Mesenchymal stem cell (in vitro differentiated cells and primary cell): ENCODE measurements around the gene CCDC187.

Experiments
- DNase-seq: peaks from one replicate; pipeline ENCODE4 v3.0.0-alpha.2; 2013
- H2AFZ ChIP-seq: one replicate; pipeline ENCODE4 v1.6.1; 2013; ENCODE audit warnings: low read depth, mild to moderate bottlenecking, control low read depth, inconsistent platforms, low read length, moderate library complexity
- H2AK5ac ChIP-seq: 2 replicates; pipeline ENCODE4 v1.6.1; 2013; ENCODE audit warnings: low read length, moderate library complexity, mild to moderate bottlenecking, inconsistent platforms; ENCODE audit not compliant: severe bottlenecking
- H2BK120ac ChIP-seq: one replicate; pipeline ENCODE4 v1.6.1; 2013; ENCODE audit warnings: low read depth, mild to moderate bottlenecking, inconsistent platforms, low read length, moderate library complexity
- H2BK12ac ChIP-seq, 2 experiments: one replicate each; pipeline ENCODE4 v1.6.1; 2013; ENCODE audit warnings: inconsistent platforms in 2 of 2, low read length in 2 of 2, mild to moderate bottlenecking in 2 of 2, moderate library complexity in 2 of 2, control low read depth in 1 of 2
- H2BK15ac ChIP-seq: one replicate; pipeline ENCODE4 v1.6.1; 2013; ENCODE audit warnings: mild to moderate bottlenecking, low read depth, inconsistent platforms; ENCODE audit not compliant: poor library complexity, severe bottlenecking
- H2BK5ac ChIP-seq: 2 replicates; pipeline ENCODE4 v1.6.1; 2013; ENCODE audit warnings: low read depth, mild to moderate bottlenecking, low read length, control low read depth, inconsistent platforms; ENCODE audit not compliant: poor library complexity, severe bottlenecking
- H3K14ac ChIP-seq, 2 experiments: one replicate each; pipeline ENCODE4 v1.6.1; 2013; ENCODE audit warnings: inconsistent platforms in 2 of 2, low read length in 2 of 2, control low read depth in 1 of 2, mild to moderate bottlenecking in 1 of 2, moderate library complexity in 1 of 2
- H3K18ac ChIP-seq, 2 experiments: one replicate each; pipeline ENCODE4 v1.6.1; 2013; ENCODE audit warnings: inconsistent platforms in 2 of 2, low read length in 2 of 2, control low read depth in 1 of 2, low read depth in 1 of 2, mild to moderate bottlenecking in 1 of 2
- H3K23ac ChIP-seq, 2 experiments: one replicate each; pipeline ENCODE4 v1.6.1; 2013; ENCODE audit warnings: inconsistent platforms in 2 of 2, low read length in 2 of 2, mild to moderate bottlenecking in 2 of 2, moderate library complexity in 2 of 2, control low read depth in 1 of 2
- H3K27ac ChIP-seq: 2 replicates; pipeline ENCODE4 v1.5.1; 2013; ENCODE audit warnings: mild to moderate bottlenecking, moderate library complexity, low read length, control low read depth, inconsistent platforms; ENCODE audit not compliant: poor library complexity, severe bottlenecking
- H3K27me3 ChIP-seq, 2 experiments: 2 replicates each; pipeline versions ENCODE4 v1.6.1 to v1.7.0; 2013; ENCODE audit warnings: low read length in 2 of 2, mild to moderate bottlenecking in 2 of 2, moderate library complexity in 2 of 2, control low read depth in 1 of 2, inconsistent platforms in 1 of 2; ENCODE audit not compliant: control insufficient read depth in 1 of 2, insufficient read depth in 1 of 2
- H3K36me3 ChIP-seq, 2 experiments: 2 replicates each; pipeline versions ENCODE4 v1.6.1 to v1.7.0; 2013; ENCODE audit warnings: low read length in 2 of 2, control low read depth in 1 of 2, inconsistent platforms in 1 of 2, low read depth in 1 of 2, mild to moderate bottlenecking in 1 of 2; ENCODE audit not compliant: insufficient read depth in 2 of 2, control insufficient read depth in 1 of 2
- H3K4ac ChIP-seq, 2 experiments: one replicate each; pipeline ENCODE4 v1.6.1; 2013; ENCODE audit warnings: inconsistent platforms in 2 of 2, low read length in 2 of 2, mild to moderate bottlenecking in 2 of 2, moderate library complexity in 2 of 2, control low read depth in 1 of 2, low read depth in 1 of 2
- H3K4me1 ChIP-seq: 2 replicates; pipeline ENCODE4 v1.6.1; 2013; ENCODE audit warnings: low read depth, low read length, control low read depth; ENCODE audit not compliant: control insufficient read depth, insufficient read depth
- H3K4me2 ChIP-seq: 2 replicates; pipeline ENCODE4 v1.6.1; 2013; ENCODE audit warnings: low read length, mild to moderate bottlenecking, inconsistent platforms; ENCODE audit not compliant: poor library complexity, severe bottlenecking
- H3K4me3 ChIP-seq, 2 experiments: 2 replicates each; pipeline versions ENCODE4 v1.5.1 to v1.7.0; 2013; ENCODE audit warnings: low read length in 2 of 2, mild to moderate bottlenecking in 2 of 2, control low read depth in 1 of 2, low read depth in 1 of 2; ENCODE audit not compliant: insufficient read depth in 1 of 2
- H3K79me1 ChIP-seq: replicated peaks from 2 replicates; pipeline ENCODE4 v1.6.1; 2013; ENCODE audit warnings: mild to moderate bottlenecking, control low read depth, low read length, inconsistent platforms; ENCODE audit not compliant: poor library complexity, severe bottlenecking
- H3K9ac ChIP-seq: 2 replicates; pipeline ENCODE4 v1.7.0; 2013; ENCODE audit warnings: mild to moderate bottlenecking, low read length, moderate library complexity
- H3K9me3 ChIP-seq: 2 replicates; pipeline ENCODE4 v1.7.0; 2013; ENCODE audit warnings: mild to moderate bottlenecking, low read length; ENCODE audit not compliant: control insufficient read depth
- H4K8ac ChIP-seq: one replicate; pipeline ENCODE4 v1.6.1; 2013; ENCODE audit warnings: inconsistent platforms, mild to moderate bottlenecking, low read length, moderate library complexity
- H4K91ac ChIP-seq: one replicate; pipeline ENCODE4 v1.6.1; 2013; ENCODE audit warnings: mild to moderate bottlenecking, low read length, inconsistent platforms
- WGBS: methylation state at CpG from one replicate; pipeline ENCODE4 v1.1.7; 2013; ENCODE audit warnings: mixed read lengths; 5-methylcytosine and 5-hydroxymethylcytosine counted together

Gene CCDC187

DNA sequence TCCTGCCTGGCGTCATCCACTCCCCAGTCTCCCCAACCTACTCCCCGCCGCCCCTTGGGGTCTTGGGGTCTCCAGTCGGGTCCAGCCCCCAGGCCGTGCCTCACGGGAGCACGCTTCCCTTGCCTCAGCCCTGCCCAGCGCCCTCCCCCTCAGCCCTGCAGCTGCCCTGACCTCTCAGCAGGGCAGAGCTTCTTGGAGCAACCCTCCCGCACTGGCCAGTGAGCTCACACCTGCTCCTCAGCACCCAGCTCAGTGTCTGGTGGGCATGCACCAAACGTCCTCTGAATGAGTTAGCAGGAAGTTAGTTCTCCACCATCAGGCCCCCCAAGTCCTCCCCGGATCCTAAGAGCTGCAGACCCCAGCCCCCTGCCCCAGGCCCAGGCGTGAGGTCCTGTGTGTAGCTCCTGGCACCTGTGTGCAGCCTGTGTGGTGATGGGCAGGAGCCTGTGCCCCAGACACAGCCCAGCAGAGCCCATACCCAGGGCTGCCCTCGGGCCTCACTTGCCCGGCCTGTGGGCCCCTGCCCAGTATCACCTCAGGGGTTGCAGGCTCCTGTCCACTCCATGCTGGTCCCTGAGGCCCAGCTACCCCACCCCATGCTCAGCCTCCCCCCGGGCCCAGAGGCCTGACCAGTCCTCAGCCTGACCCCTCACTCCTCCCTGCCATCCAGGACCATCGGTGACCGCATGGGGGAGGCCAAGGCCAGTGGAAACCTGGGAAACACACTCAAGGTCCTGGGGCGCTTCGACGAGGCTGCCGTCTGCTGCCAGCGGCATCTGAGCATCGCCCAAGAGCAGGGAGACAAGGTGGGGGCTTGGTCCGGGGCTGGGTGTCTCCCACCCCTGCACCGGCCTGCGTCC lies 31.6 kb upstream of the CCDC187 start:
- no peak overlapping the region for H3K9ac ChIP-seq
- no peak overlapping the region for H3K4me3 ChIP-seq
- no peak overlapping the region for H2AFZ ChIP-seq
- H3K4me2 ChIP-seq: no peak overlapping the region
- H2AK5ac ChIP-seq: no peak overlapping the region
- H3K4ac ChIP-seq: no peak overlapping the region
- H2BK12ac ChIP-seq: no peak overlapping the region
- H3K23ac ChIP-seq: no peak overlapping the region
- H2BK15ac ChIP-seq: no peak overlapping the region
- H3K27me3 ChIP-seq: no peaks in the 10 kb centered on the region
- H2BK120ac ChIP-seq: no peak overlapping the region
- no peak overlapping the region for H4K8ac ChIP-seq
- H3K18ac ChIP-seq: no peak overlapping the region
- no peaks in the 10 kb centered on the region for H3K9me3 ChIP-seq
- peak overlapping the region; percentile 4 for H3K27ac ChIP-seq
- peaks cover 37 to 95% of the 10 kb centered on the region in 2 experiments for H3K36me3 ChIP-seq
- 82% methylated on average over 26 of the region's 26 CpGs for WGBS
- H3K14ac ChIP-seq: no peak overlapping the region
- peaks cover 59% of the 10 kb centered on the region for H3K4me1 ChIP-seq
- DNase-seq: no peak
- H2BK5ac ChIP-seq: no peak overlapping the region
- H3K79me1 ChIP-seq: peaks cover 30% of the 10 kb centered on the region
- H4K91ac ChIP-seq: no peak overlapping the region

DNA sequence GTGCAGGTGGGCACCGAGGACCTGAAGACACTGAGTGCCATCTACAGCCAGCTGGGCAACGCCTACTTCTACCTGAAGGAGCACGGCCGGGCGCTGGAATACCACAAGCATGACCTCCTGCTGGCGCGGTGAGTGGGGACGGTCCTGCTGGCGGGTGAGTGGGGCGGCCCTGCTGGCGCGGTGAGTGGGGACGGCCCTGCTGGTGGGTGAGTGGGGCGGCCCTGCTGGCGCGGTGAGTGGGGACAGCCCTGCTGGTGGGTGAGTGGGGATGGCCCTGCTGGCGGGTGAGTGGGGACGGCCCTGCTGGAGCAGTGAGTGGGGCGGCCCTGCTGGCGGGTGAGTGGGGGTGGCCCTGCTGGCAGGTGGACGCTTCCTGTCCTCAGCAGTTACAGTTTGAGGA lies 30.6 kb upstream of the CCDC187 start:
- H3K14ac ChIP-seq: no peak overlapping the region
- H3K4me2 ChIP-seq: no peak overlapping the region
- H3K9me3 ChIP-seq: no peaks in the 10 kb centered on the region
- no peak overlapping the region for H2BK5ac ChIP-seq
- no peak for DNase-seq
- peaks cover 69% of the 10 kb centered on the region for H3K4me1 ChIP-seq
- H3K36me3 ChIP-seq: peaks cover 29 to 92% of the 10 kb centered on the region in 2 experiments
- no peak overlapping the region for H3K27ac ChIP-seq
- WGBS: 97% methylated on average over 21 of the region's 21 CpGs
- no peak overlapping the region for H2AK5ac ChIP-seq
- no peak overlapping the region for H3K18ac ChIP-seq
- no peak overlapping the region for H4K91ac ChIP-seq
- no peak overlapping the region for H2BK12ac ChIP-seq
- no peak overlapping the region for H2BK120ac ChIP-seq
- no peak overlapping the region for H3K23ac ChIP-seq
- no peak overlapping the region for H3K4me3 ChIP-seq
- no peak overlapping the region for H4K8ac ChIP-seq
- peaks cover 27% of the 10 kb centered on the region for H3K79me1 ChIP-seq
- no peak overlapping the region for H3K4ac ChIP-seq
- no peaks in the 10 kb centered on the region for H3K27me3 ChIP-seq
- H2BK15ac ChIP-seq: no peak overlapping the region
- H3K9ac ChIP-seq: no peak overlapping the region
- no peak overlapping the region for H2AFZ ChIP-seq

DNA sequence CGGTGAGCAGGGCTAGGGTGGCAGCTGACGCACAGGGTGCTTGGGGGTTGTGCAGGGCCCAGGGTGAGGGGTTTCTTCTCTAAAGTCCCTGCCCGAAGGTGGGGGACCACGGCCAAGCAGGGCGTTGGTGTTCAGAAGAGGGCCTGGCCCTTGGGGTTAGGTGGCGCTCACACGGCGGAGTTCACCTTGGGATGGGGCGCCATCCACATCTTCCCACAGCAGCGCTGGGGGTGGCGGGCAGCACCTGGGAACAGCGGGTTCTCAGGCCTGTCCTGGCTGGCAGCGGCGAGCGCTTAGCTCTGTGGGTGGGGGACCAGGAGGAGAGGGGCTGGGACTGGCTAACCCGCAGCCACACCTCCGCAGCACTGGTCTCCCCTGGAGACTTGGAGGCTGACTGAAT lies 29.6 kb upstream of the CCDC187 start:
- Histone ChIP-seq H4K8ac (no peak overlapping the region), H3K18ac (no peak overlapping the region), H3K14ac (no peak overlapping the region), H3K36me3 (peaks cover 22 to 89% of the 10 kb centered on the region in 2 experiments), H2BK120ac (no peak overlapping the region), H3K27ac (no peak overlapping the region), H3K9me3 (no peaks in the 10 kb centered on the region), H3K4me1 (peaks cover 77% of the 10 kb centered on the region), H2BK15ac (peak overlapping the region; percentile 7), H2AFZ (no peak overlapping the region), H4K91ac (no peak overlapping the region), H3K4ac (no peak overlapping the region), H2AK5ac (no peak overlapping the region), H3K4me3 (no peak overlapping the region), H3K4me2 (no peak overlapping the region), H2BK12ac (peak overlapping the region in 1 of 2 experiments; percentile 15), H2BK5ac (no peak overlapping the region), H3K79me1 (peaks cover 24% of the 10 kb centered on the region), H3K9ac (no peak overlapping the region), H3K27me3 (no peaks in the 10 kb centered on the region), H3K23ac (no peak overlapping the region)
- WGBS: 96% methylated on average over 16 of the region's 17 CpGs
- no peak for DNase-seq

DNA sequence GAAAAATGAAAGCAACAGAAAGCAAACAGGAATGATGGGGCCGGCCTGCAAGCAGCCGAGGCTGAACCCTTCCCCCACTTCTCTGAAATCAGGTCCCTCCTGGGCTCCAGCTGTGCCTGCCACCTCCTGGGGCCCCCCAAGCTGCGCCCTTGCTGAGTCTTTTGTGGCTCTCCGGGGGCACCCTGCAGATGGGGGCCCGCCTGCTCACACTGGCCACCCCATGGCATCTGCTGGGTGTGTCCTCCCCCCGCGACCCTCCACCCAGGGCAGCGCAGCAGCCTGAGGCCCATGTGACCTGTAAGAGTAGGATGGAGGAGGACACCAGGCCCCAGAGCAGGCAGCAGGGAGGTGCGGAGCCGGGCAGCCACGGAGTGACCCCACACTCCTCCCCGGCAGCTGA lies 29.2 kb upstream of the CCDC187 start:
- H3K4me1 ChIP-seq: peaks cover 80% of the 10 kb centered on the region
- no peak overlapping the region for H3K9ac ChIP-seq
- no peak overlapping the region for H2BK15ac ChIP-seq
- H3K14ac ChIP-seq: no peak overlapping the region
- H3K4ac ChIP-seq: no peak overlapping the region
- H3K9me3 ChIP-seq: no peaks in the 10 kb centered on the region
- H3K27ac ChIP-seq: no peak overlapping the region
- H3K18ac ChIP-seq: no peak overlapping the region
- H4K8ac ChIP-seq: no peak overlapping the region
- peaks cover 23% of the 10 kb centered on the region for H3K79me1 ChIP-seq
- H2BK12ac ChIP-seq: no peak overlapping the region
- H2BK120ac ChIP-seq: no peak overlapping the region
- no peak overlapping the region for H2AK5ac ChIP-seq
- H3K36me3 ChIP-seq: peaks cover 17 to 84% of the 10 kb centered on the region in 2 experiments
- H2AFZ ChIP-seq: no peak overlapping the region
- H3K4me2 ChIP-seq: no peak overlapping the region
- no peak overlapping the region for H3K4me3 ChIP-seq
- no peak overlapping the region for H4K91ac ChIP-seq
- DNase-seq: no peak
- no peaks in the 10 kb centered on the region for H3K27me3 ChIP-seq
- H3K23ac ChIP-seq: no peak overlapping the region
- 97% methylated on average over 12 of the region's 12 CpGs for WGBS
- H2BK5ac ChIP-seq: no peak overlapping the region
